Neural progenitor cell (in vitro differentiated cells): ENCODE measurements around the gene AK5. TPM values are rescaled to one million over a fixed set of nuclear protein-coding genes. Genes with fewer than 3 reads are reported as not detected.
"Not testable (repeated sequence)": the region's sequence is repeated elsewhere in the genome, so short reads cannot be mapped to it uniquely, and the experiment has no call there.

Experiments
- DNase-seq: peaks from one replicate; pipeline ENCODE4 v3.0.0-alpha.2; 2016; ENCODE audit warnings: low spot score
- H2AFZ ChIP-seq: fragments of 200-600 bp; sonication (generic); replicated peaks from 2 replicates; pipeline ENCODE4 v1.6.1; 2016; ENCODE audit warnings: antibody characterized with exemption
- H3F3A ChIP-seq: fragments of 200-600 bp; sonication (generic); 2 replicates; pipeline ENCODE4 v1.6.1; 2016; ENCODE audit warnings: antibody characterized with exemption, low read depth
- H3K27ac ChIP-seq: fragments of 200-600 bp; sonication (generic); 2 replicates; pipeline ENCODE4 v1.5.1; 2016; ENCODE audit warnings: mild to moderate bottlenecking
- H3K27me3 ChIP-seq: fragments of 200-600 bp; sonication (generic); 2 replicates; pipeline ENCODE4 v1.6.1; 2016; ENCODE audit warnings: mild to moderate bottlenecking, moderate library complexity
- H3K36me3 ChIP-seq: fragments of 200-600 bp; sonication (generic); 2 replicates; pipeline ENCODE4 v1.5.1; 2016
- H3K4me1 ChIP-seq: fragments of 200-600 bp; sonication (generic); 2 replicates; pipeline ENCODE4 v1.6.1; 2016; ENCODE audit warnings: mixed run types
- H3K4me2 ChIP-seq: fragments of 200-600 bp; sonication (generic); 2 replicates; pipeline ENCODE4 v1.6.1; 2016
- H3K4me3 ChIP-seq: fragments of 200-600 bp; sonication (generic); 2 replicates; pipeline ENCODE4 v1.5.1; 2016
- H3K79me2 ChIP-seq: fragments of 200-600 bp; sonication (generic); 2 replicates; pipeline ENCODE4 v1.6.1; 2016; ENCODE audit warnings: low read depth
- H3K9ac ChIP-seq: fragments of 200-600 bp; sonication (generic); 2 replicates; pipeline ENCODE4 v1.6.1; 2016
- H3K9me3 ChIP-seq: fragments of 200-600 bp; sonication (generic); 2 replicates; pipeline ENCODE4 v1.5.1; 2016; ENCODE audit warnings: low read depth
- H4K20me1 ChIP-seq: fragments of 200-600 bp; sonication (generic); 2 replicates; pipeline ENCODE4 v1.6.1; 2016; ENCODE audit warnings: low read depth
- H3K27ac Mint-ChIP-seq: 3 replicates; pipeline ENCODE4 v1.8.0; 2021; ENCODE audit warnings: mixed read lengths
- H3K27me3 Mint-ChIP-seq: 2 replicates; pipeline ENCODE4 v1.8.0; 2022; ENCODE audit warnings: low read depth, mild to moderate bottlenecking, inconsistent platforms, moderate library complexity, mixed read lengths; ENCODE audit not compliant: insufficient read depth
- H3K36me3 Mint-ChIP-seq: 3 replicates; pipeline ENCODE4 v1.8.0; 2021; ENCODE audit warnings: mixed read lengths
- H3K4me1 Mint-ChIP-seq: 3 replicates; pipeline ENCODE4 v1.8.0; 2021; ENCODE audit warnings: mixed read lengths
- H3K4me3 Mint-ChIP-seq: 3 replicates; pipeline ENCODE4 v1.8.0; 2021; ENCODE audit warnings: mild to moderate bottlenecking, moderate library complexity, mixed read lengths
- H3K9me3 Mint-ChIP-seq: 3 replicates; pipeline ENCODE4 v1.8.0; 2020; ENCODE audit warnings: mixed read lengths
- EZH2 ChIP-seq: fragments of 200-600 bp; sonication (generic); IDR thresholded peaks from 2 replicates; pipeline ENCODE4 v1.6.1; 2017; ENCODE audit warnings: antibody characterized with exemption, mild to moderate bottlenecking, moderate library complexity
- EZH2phosphoT487 ChIP-seq: fragments of 200-600 bp; sonication (generic); IDR thresholded peaks from 2 replicates; pipeline ENCODE4 v1.6.1; 2017; ENCODE audit warnings: antibody characterized with exemption
- total RNA-seq: library from RNA; depleted of rRNA; stranded (reverse); fragments of >200 nt; gene quantifications from 2 replicates; pipeline ENCODE4 v1.2.3, GENCODE V29; 2015; ENCODE audit warnings: low replicate concordance
- TF ChIP-seq, protein P1 (sequence below): fragments of 200-600 bp; sonication (generic); IDR thresholded peaks from 2 replicates; pipeline ENCODE4 v1.5.1; 2017; ENCODE audit warnings: antibody characterized with exemption, mild to moderate bottlenecking

Gene AK5
- total RNA-seq, 1 donor from 2014 or later, result 1.8 TPM

DNA sequence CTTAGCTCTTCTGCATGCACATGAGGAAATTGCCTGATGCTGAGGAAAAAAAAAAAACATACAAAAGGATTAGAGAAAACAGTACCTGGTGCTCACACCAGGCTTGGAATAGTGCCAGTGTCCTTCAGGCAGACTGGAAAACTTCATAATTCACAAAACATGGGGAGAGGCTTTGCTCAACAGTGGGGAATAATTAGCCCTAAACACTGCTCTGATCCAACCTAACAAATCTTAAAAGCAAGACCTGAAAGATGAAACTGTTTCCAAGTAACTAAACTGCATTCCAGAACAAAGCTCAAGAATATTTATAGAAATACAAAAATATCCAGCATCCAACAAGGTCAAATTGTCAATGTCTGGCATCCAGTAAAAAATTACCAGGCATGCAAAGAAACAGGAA lies 124.8 kb downstream of the AK5 start:
- Mint-ChIP-seq H3K27me3 (no peaks in the 10 kb centered on the region), H3K9me3 (peaks cover 9% of the 10 kb centered on the region), H3K4me1 (peaks cover 7% of the 10 kb centered on the region), H3K36me3 (no peaks in the 10 kb centered on the region), H3K4me3 (no peak overlapping the region), H3K27ac (no peak overlapping the region)
- Histone ChIP-seq H3K79me2 (no peaks in the 10 kb centered on the region), H3K9me3 (no peaks in the 10 kb centered on the region), H3K4me3 (no peak overlapping the region), H3K27ac (no peak overlapping the region), H3K4me2 (no peak overlapping the region), H3K27me3 (no peaks in the 10 kb centered on the region), H3K4me1 (no peaks in the 10 kb centered on the region), H2AFZ (no peak overlapping the region), H4K20me1 (no peaks in the 10 kb centered on the region), H3F3A (no peaks in the 10 kb centered on the region), H3K36me3 (no peaks in the 10 kb centered on the region), H3K9ac (no peak overlapping the region)
- no peak for TF ChIP-seq EZH2
- DNase-seq, result no peak

DNA sequence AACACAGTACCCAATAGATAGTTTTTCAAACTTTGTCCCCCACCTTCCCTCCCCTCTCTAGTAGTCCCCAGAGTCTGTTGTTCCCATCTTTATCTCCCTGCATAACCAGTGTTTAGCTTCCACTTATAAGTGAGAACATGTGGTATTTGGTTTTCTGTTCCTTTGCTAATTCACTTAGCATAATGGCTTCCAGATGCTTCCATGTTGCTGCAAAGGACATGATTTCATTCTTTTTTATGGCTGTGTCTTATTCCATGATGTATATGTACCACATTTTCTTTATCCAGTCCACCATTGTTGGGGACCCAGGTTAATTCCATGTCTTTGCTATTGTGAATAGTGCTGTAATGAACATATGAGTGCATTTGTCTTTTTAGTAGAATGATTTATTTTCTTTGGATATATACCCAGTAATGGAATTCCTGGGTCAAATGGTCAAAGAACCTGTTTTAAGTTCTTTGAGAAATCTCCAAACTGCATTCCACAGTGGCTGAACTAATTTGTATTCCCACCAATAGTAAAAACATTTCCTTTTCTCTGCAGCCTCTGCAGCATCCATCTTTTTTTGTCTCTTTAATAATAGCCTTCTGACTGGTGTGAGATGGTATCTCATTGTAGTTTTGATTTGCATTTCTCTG lies 126.0 kb downstream of the AK5 start:
- no peak overlapping the region for H3K4me3 ChIP-seq
- no peak for DNase-seq
- Mint-ChIP-seq H3K4me3 (no peak overlapping the region), H3K36me3 (no peaks in the 10 kb centered on the region), H3K27me3 (no peaks in the 10 kb centered on the region), H3K4me1 (peaks cover 17% of the 10 kb centered on the region), H3K9me3 (peaks cover 9% of the 10 kb centered on the region), H3K27ac (no peak overlapping the region)
- no peaks in the 10 kb centered on the region for H4K20me1 ChIP-seq
- no peak overlapping the region for H3K4me2 ChIP-seq
- no peaks in the 10 kb centered on the region for H3K27me3 ChIP-seq
- no peaks in the 10 kb centered on the region for H3K9me3 ChIP-seq
- TF ChIP-seq, protein P1, sequence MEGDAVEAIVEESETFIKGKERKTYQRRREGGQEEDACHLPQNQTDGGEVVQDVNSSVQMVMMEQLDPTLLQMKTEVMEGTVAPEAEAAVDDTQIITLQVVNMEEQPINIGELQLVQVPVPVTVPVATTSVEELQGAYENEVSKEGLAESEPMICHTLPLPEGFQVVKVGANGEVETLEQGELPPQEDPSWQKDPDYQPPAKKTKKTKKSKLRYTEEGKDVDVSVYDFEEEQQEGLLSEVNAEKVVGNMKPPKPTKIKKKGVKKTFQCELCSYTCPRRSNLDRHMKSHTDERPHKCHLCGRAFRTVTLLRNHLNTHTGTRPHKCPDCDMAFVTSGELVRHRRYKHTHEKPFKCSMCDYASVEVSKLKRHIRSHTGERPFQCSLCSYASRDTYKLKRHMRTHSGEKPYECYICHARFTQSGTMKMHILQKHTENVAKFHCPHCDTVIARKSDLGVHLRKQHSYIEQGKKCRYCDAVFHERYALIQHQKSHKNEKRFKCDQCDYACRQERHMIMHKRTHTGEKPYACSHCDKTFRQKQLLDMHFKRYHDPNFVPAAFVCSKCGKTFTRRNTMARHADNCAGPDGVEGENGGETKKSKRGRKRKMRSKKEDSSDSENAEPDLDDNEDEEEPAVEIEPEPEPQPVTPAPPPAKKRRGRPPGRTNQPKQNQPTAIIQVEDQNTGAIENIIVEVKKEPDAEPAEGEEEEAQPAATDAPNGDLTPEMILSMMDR, result no peak
- H3K27ac ChIP-seq, result no peak overlapping the region
- H3K36me3 ChIP-seq, result no peaks in the 10 kb centered on the region
- H3K9ac ChIP-seq, result no peak overlapping the region
- H3F3A ChIP-seq, result no peaks in the 10 kb centered on the region
- no peaks in the 10 kb centered on the region for H3K79me2 ChIP-seq
- peaks cover 6% of the 10 kb centered on the region for H3K4me1 ChIP-seq
- no peak overlapping the region for H2AFZ ChIP-seq

DNA sequence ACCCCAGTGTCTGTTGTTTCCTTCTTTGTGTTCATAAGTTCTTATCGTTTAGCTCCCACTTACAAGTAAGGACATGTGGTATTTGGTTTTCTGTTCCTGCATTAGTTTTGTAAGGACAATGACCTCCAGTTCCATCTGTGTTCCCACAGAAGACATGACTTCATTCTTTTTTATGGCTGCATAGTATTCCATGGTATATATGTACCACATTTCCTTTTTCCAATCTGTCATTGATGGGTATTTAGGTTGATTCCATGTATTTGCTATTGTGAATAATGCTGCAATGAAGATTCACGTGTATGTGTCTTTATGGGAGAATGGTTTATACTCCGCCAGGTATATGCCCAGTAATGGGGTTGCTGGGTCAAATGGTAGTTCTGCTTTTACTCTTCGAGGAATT lies 127.1 kb downstream of the AK5 start:
- not testable (repeated sequence) for H3K27me3 Mint-ChIP-seq, H3K27ac Mint-ChIP-seq, H4K20me1 ChIP-seq, H3K4me3 Mint-ChIP-seq, H3K27me3 ChIP-seq, H3K36me3 Mint-ChIP-seq, H3K79me2 ChIP-seq, H2AFZ ChIP-seq, H3K4me2 ChIP-seq, H3F3A ChIP-seq, H3K36me3 ChIP-seq, H3K9me3 ChIP-seq, H3K27ac ChIP-seq, DNase-seq, H3K9ac ChIP-seq, H3K9me3 Mint-ChIP-seq, H3K4me3 ChIP-seq
- H3K4me1 ChIP-seq, result peaks cover 13% of the 10 kb centered on the region
- H3K4me1 Mint-ChIP-seq, result peaks cover 28% of the 10 kb centered on the region

DNA sequence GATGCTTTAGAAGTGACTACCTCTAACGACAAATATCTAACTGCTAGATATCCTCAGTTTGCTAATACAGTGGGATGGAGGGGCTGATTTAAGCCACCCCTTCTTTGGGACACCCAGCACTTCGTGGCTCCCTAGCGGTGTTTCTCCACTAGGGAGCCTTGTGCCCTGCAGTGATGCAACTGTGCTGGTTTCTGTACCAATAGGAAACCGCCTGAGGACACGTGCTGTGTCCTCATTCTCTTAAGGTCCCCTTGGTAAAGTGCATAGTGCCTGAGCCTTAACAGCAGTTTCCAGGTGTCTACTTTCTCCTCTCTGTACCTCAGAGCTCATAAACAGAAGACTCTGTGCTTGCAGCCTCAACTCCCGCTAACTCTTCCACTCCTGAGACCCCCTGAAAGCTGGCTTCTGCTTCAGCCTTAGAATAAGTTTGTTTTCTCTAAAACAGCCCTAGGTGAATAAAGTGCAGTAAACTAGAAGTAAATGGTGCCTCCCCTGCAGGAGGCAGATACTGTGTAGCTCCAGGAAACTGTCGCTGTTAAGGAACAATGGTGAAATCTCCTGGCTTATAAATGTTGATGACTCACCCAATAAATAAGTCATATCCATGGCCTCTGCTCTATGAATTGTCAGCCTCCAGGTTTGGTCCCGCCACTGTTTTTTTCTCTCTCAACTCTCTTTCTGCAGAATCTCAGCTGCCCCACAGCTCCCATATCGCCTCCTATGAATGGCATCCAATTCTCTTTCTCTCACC lies 130.4 kb downstream of the AK5 start:
- Mint-ChIP-seq H3K4me3 (peak overlapping the region; percentile 37), H3K4me1 (peaks cover 22% of the 10 kb centered on the region), H3K27me3 (no peaks in the 10 kb centered on the region), H3K9me3 (peaks cover 2% of the 10 kb centered on the region), H3K27ac (peak overlapping the region; percentile 75), H3K36me3 (no peaks in the 10 kb centered on the region)
- no peak for DNase-seq
- H3K79me2 ChIP-seq, result no peaks in the 10 kb centered on the region
- no peaks in the 10 kb centered on the region for H3K9me3 ChIP-seq
- no peak overlapping the region for H3K4me2 ChIP-seq
- no peak overlapping the region for H3K9ac ChIP-seq
- H3F3A ChIP-seq, result no peaks in the 10 kb centered on the region
- no peak overlapping the region for H3K4me3 ChIP-seq
- no peaks in the 10 kb centered on the region for H3K36me3 ChIP-seq
- TF ChIP-seq EZH2, result no peak
- TF ChIP-seq, protein P1, result no peak
- TF ChIP-seq EZH2phosphoT487, result no peak
- H3K27ac ChIP-seq, result no peak overlapping the region
- no peaks in the 10 kb centered on the region for H3K27me3 ChIP-seq
- no peak overlapping the region for H2AFZ ChIP-seq
- peaks cover 13% of the 10 kb centered on the region for H3K4me1 ChIP-seq
- H4K20me1 ChIP-seq, result no peaks in the 10 kb centered on the region
